Immature natural killer cell (primary cell): ENCODE data around the gene LRP1B. TPM values are rescaled to one million over a fixed set of nuclear protein-coding genes. Genes with fewer than 3 reads are reported as not detected.
"Not testable (repeated sequence)": the region's sequence is repeated elsewhere in the genome, so short reads cannot be mapped to it uniquely, and the experiment has no call there.

ENCODE experiments used
- DNase-seq, 3 donors: peaks; one replicate each; pipeline ENCODE4 v3.0.0; 2022; ENCODE audit warnings: mixed read lengths in 1 of 3
- H3K27ac Mint-ChIP-seq, 6 donors: one replicate each; pipeline ENCODE4 v1.8.0; 2020; ENCODE audit warnings: mixed read lengths in 6 of 6, mild to moderate bottlenecking in 5 of 6, inconsistent platforms in 4 of 6, moderate library complexity in 3 of 6
- H3K27me3 Mint-ChIP-seq, 3 donors: one replicate each; pipeline ENCODE4 v1.8.0; 2020 to 2021; ENCODE audit warnings: low read depth in 3 of 3, mild to moderate bottlenecking in 3 of 3, mixed read lengths in 3 of 3, moderate library complexity in 3 of 3, inconsistent platforms in 1 of 3
- H3K36me3 Mint-ChIP-seq, 3 donors: one replicate each; pipeline ENCODE4 v1.8.0; 2020; ENCODE audit warnings: mixed read lengths in 3 of 3, inconsistent platforms in 2 of 3, mild to moderate bottlenecking in 2 of 3
- H3K4me1 Mint-ChIP-seq, 2 donors: one replicate each; pipeline ENCODE4 v1.8.0; 2020; ENCODE audit warnings: inconsistent platforms in 2 of 2, mild to moderate bottlenecking in 2 of 2, mixed read lengths in 2 of 2, moderate library complexity in 1 of 2
- H3K4me3 Mint-ChIP-seq, 5 donors: one replicate each; pipeline ENCODE4 v1.8.0; 2020; ENCODE audit warnings: mild to moderate bottlenecking in 5 of 5, mixed read lengths in 5 of 5, inconsistent platforms in 3 of 5, moderate library complexity in 3 of 5
- H3K9me3 Mint-ChIP-seq, 6 donors: one replicate each; pipeline ENCODE4 v1.8.0; 2020; ENCODE audit warnings: mild to moderate bottlenecking in 6 of 6, mixed read lengths in 6 of 6, inconsistent platforms in 4 of 6, moderate library complexity in 3 of 6
- polyA plus RNA-seq, 3 donors: library from polyadenylated mRNA; unstranded; fragments of 300-500 nt; fragmentation: Illumina TruSeq; gene quantifications; one replicate each; pipeline ENCODE4 v1.2.3, GENCODE V29; 2021

The LRP1B gene
- polyA plus RNA-seq, 3 donors from 2014 or later, result not detected

- Mint-ChIP-seq H3K36me3 (peaks cover 0 to 3% (median 0%) of the 10 kb centered on the region in 3 donors), H3K27me3 (peaks cover 0 to 1% (median 0%) of the 10 kb centered on the region in 3 donors), H3K4me3 (no peak overlapping the region)
These were observed 1776.3 kb downstream of the LRP1B start for GRCh38 chr2:140354544-140354943.

GRCh38 chr2:140353541-140353940 is 1777.3 kb downstream of the LRP1B start:
- Mint-ChIP-seq H3K27me3 (peaks cover 0 to 2% (median 1%) of the 10 kb centered on the region in 3 donors), H3K36me3 (peaks cover 0 to 3% (median 0%) of the 10 kb centered on the region in 3 donors), H3K9me3 (peaks cover 2 to 31% (median 10%) of the 10 kb centered on the region in 6 donors), H3K4me3 (no peak overlapping the region), H3K27ac (no peak overlapping the region), H3K4me1 (no peaks in the 10 kb centered on the region)
- no peak for DNase-seq

More at GRCh38 chr2:140354544-140354943, 1776.3 kb downstream of the LRP1B start:
- H3K9me3 Mint-ChIP-seq, result peaks cover 2 to 31% (median 10%) of the 10 kb centered on the region in 6 donors
- no peak overlapping the region for H3K27ac Mint-ChIP-seq
- DNase-seq, result no peak
- H3K4me1 Mint-ChIP-seq, result no peaks in the 10 kb centered on the region

GRCh38 chr2:140351692-140352091 is 1779.1 kb downstream of the LRP1B start:
- Mint-ChIP-seq H3K27me3 (peaks cover 0 to 2% (median 1%) of the 10 kb centered on the region in 3 donors), H3K27ac (no peak overlapping the region), H3K9me3 (peaks cover 2 to 35% (median 10%) of the 10 kb centered on the region in 6 donors), H3K4me1 (no peaks in the 10 kb centered on the region), H3K36me3 (peaks cover 0 to 3% (median 0%) of the 10 kb centered on the region in 3 donors), H3K4me3 (no peak overlapping the region)
- no peak for DNase-seq

- H3K27me3 Mint-ChIP-seq, result peaks cover 0 to 2% (median 1%) of the 10 kb centered on the region in 3 donors
- H3K27ac Mint-ChIP-seq, result no peak overlapping the region
- H3K9me3 Mint-ChIP-seq, result peaks cover 2 to 32% (median 11%) of the 10 kb centered on the region in 6 donors
- peaks cover 0 to 3% (median 0%) of the 10 kb centered on the region in 3 donors for H3K36me3 Mint-ChIP-seq
- no peaks in the 10 kb centered on the region for H3K4me1 Mint-ChIP-seq
- no peak for DNase-seq
- H3K4me3 Mint-ChIP-seq, result no peak overlapping the region
These were observed 1781.1 kb downstream of the LRP1B start for GRCh38 chr2:140349695-140350094.

- H3K36me3 Mint-ChIP-seq, result peaks cover 0 to 3% (median 0%) of the 10 kb centered on the region in 3 donors
- peaks cover 0 to 4% (median 0%) of the 10 kb centered on the region in 3 donors for H3K27me3 Mint-ChIP-seq
- peaks cover 3 to 31% (median 8%) of the 10 kb centered on the region in 6 donors for H3K9me3 Mint-ChIP-seq
- no peak overlapping the region for H3K27ac Mint-ChIP-seq
- no peak overlapping the region for H3K4me3 Mint-ChIP-seq
- no peaks in the 10 kb centered on the region for H3K4me1 Mint-ChIP-seq
- DNase-seq, result no peak
These were observed 1782.0 kb downstream of the LRP1B start for GRCh38 chr2:140348826-140349225.

GRCh38 chr2:140344838-140345237 is 1786.0 kb downstream of the LRP1B start:
- Mint-ChIP-seq H3K27me3 (peaks cover 0 to 4% (median 0%) of the 10 kb centered on the region in 3 donors), H3K4me1 (no peaks in the 10 kb centered on the region), H3K9me3 (peaks cover 2 to 26% (median 7%) of the 10 kb centered on the region in 6 donors), H3K4me3 (no peak overlapping the region), H3K27ac (no peak overlapping the region), H3K36me3 (no peaks in the 10 kb centered on the region)
- no peak for DNase-seq

- H3K9me3 Mint-ChIP-seq, result peaks cover 2 to 26% (median 7%) of the 10 kb centered on the region in 6 donors
- H3K4me1 Mint-ChIP-seq, H3K4me3 Mint-ChIP-seq, DNase-seq, H3K27ac Mint-ChIP-seq, H3K36me3 Mint-ChIP-seq, H3K27me3 Mint-ChIP-seq: not testable (repeated sequence)
These were observed 1786.5 kb downstream of the LRP1B start for GRCh38 chr2:140344266-140344665.

GRCh38 chr2:140338795-140339194 is 1792.0 kb downstream of the LRP1B start:
- Mint-ChIP-seq H3K36me3 (no peaks in the 10 kb centered on the region), H3K4me1 (no peaks in the 10 kb centered on the region), H3K27me3 (peaks cover 0 to 3% (median 0%) of the 10 kb centered on the region in 3 donors), H3K4me3 (no peak overlapping the region), H3K9me3 (peaks cover 3 to 29% (median 14%) of the 10 kb centered on the region in 6 donors), H3K27ac (no peak overlapping the region)
- no peak for DNase-seq

- no peak for DNase-seq
- Mint-ChIP-seq H3K9me3 (peaks cover 8 to 39% (median 14%) of the 10 kb centered on the region in 6 donors), H3K36me3 (no peaks in the 10 kb centered on the region), H3K4me1 (no peaks in the 10 kb centered on the region), H3K4me3 (no peak overlapping the region), H3K27ac (no peak overlapping the region), H3K27me3 (peaks cover 0 to 3% (median 0%) of the 10 kb centered on the region in 3 donors)
These were observed 1793.8 kb downstream of the LRP1B start for GRCh38 chr2:140337061-140337460.

GRCh38 chr2:140316345-140316744 is 1814.5 kb downstream of the LRP1B start:
- H3K9me3 Mint-ChIP-seq, result peaks cover 4 to 24% (median 17%) of the 10 kb centered on the region in 6 donors
- no peak overlapping the region for H3K4me3 Mint-ChIP-seq
- H3K4me1 Mint-ChIP-seq, result no peaks in the 10 kb centered on the region
- H3K27me3 Mint-ChIP-seq, result peaks cover 0 to 2% (median 0%) of the 10 kb centered on the region in 3 donors
- no peaks in the 10 kb centered on the region for H3K36me3 Mint-ChIP-seq
- DNase-seq, result no peak
- no peak overlapping the region for H3K27ac Mint-ChIP-seq

- no peak for DNase-seq
- H3K27me3 Mint-ChIP-seq, result no peaks in the 10 kb centered on the region
- no peak overlapping the region for H3K27ac Mint-ChIP-seq
- peaks cover under 1 to 11% (median 7%) of the 10 kb centered on the region in 6 donors for H3K9me3 Mint-ChIP-seq
- no peaks in the 10 kb centered on the region for H3K4me1 Mint-ChIP-seq
- H3K36me3 Mint-ChIP-seq, result no peaks in the 10 kb centered on the region
- no peak overlapping the region for H3K4me3 Mint-ChIP-seq
These were observed 1818.9 kb downstream of the LRP1B start for GRCh38 chr2:140311905-140312304.

GRCh38 chr2:140308706-140309105 is 1822.1 kb downstream of the LRP1B start:
- Mint-ChIP-seq H3K4me3 (no peak overlapping the region), H3K36me3 (no peaks in the 10 kb centered on the region), H3K27ac (no peak overlapping the region), H3K27me3 (peaks cover 0 to 2% (median 0%) of the 10 kb centered on the region in 3 donors), H3K9me3 (peaks cover under 1 to 25% (median 16%) of the 10 kb centered on the region in 6 donors), H3K4me1 (no peaks in the 10 kb centered on the region)
- no peak for DNase-seq

- DNase-seq, result no peak
- Mint-ChIP-seq H3K27ac (no peak overlapping the region), H3K4me3 (no peak overlapping the region), H3K36me3 (no peaks in the 10 kb centered on the region), H3K9me3 (peaks cover 3 to 30% (median 19%) of the 10 kb centered on the region in 6 donors), H3K27me3 (peaks cover 0 to 2% (median 0%) of the 10 kb centered on the region in 3 donors), H3K4me1 (no peaks in the 10 kb centered on the region)
These were observed 1823.3 kb downstream of the LRP1B start for GRCh38 chr2:140307532-140307931.

GRCh38 chr2:140295767-140296166 is 1835.0 kb downstream of the LRP1B start:
- Mint-ChIP-seq H3K36me3 (peaks cover 0 to 4% (median 0%) of the 10 kb centered on the region in 3 donors), H3K4me1 (no peaks in the 10 kb centered on the region), H3K27me3 (no peaks in the 10 kb centered on the region), H3K4me3 (no peak overlapping the region), H3K9me3 (peaks cover 9 to 40% (median 27%) of the 10 kb centered on the region in 6 donors), H3K27ac (no peak overlapping the region)
- no peak for DNase-seq

GRCh38 chr2:140288726-140289125 is 1842.1 kb downstream of the LRP1B start:
- peaks cover 3 to 16% (median 8%) of the 10 kb centered on the region in 6 donors for H3K9me3 Mint-ChIP-seq
- no peak overlapping the region for H3K27ac Mint-ChIP-seq
- peaks cover 0 to 4% (median 0%) of the 10 kb centered on the region in 3 donors for H3K36me3 Mint-ChIP-seq
- no peak overlapping the region for H3K4me3 Mint-ChIP-seq
- DNase-seq, result no peak
- no peaks in the 10 kb centered on the region for H3K27me3 Mint-ChIP-seq
- H3K4me1 Mint-ChIP-seq, result no peaks in the 10 kb centered on the region
